HG03432 (cell line): ENCODE results near the gene RHOBTB1.
"Not testable (repeated sequence)": the region's sequence is repeated elsewhere in the genome, so short reads cannot be mapped to it uniquely, and the experiment has no call there.

Experiments used
- ATAC-seq: cut with Tn5 transposase; IDR thresholded peaks from one replicate; pipeline ENCODE4 v1.9.1; 2021; ENCODE audit warnings: mild to moderate bottlenecking, moderate library complexity; ENCODE audit not compliant: unreplicated experiment

Gene RHOBTB1

GRCh38 chr10:60910543-60910942 is 33.4 kb downstream of the RHOBTB1 start:
- peak; percentile 48 for ATAC-seq

DNA sequence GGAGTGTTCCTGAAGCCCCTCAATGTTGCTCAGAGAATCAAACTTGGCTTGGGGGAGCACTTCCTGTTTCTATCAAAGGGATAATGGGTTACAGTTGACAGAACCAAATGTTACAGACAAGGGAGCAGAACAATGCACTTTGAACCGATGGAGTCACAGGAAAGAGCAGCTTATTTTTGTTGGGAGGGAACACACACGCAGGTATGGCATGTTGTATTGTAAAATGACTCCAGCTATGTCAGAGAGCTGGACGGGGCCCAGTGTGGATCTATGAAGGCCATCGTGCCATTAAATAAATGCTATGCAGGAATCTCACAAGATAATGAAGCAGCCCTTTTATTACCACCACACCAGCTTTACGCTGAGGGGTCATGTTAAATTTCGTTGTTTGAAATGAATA is 35.1 kb downstream of the RHOBTB1 start:
- no peak for ATAC-seq

DNA sequence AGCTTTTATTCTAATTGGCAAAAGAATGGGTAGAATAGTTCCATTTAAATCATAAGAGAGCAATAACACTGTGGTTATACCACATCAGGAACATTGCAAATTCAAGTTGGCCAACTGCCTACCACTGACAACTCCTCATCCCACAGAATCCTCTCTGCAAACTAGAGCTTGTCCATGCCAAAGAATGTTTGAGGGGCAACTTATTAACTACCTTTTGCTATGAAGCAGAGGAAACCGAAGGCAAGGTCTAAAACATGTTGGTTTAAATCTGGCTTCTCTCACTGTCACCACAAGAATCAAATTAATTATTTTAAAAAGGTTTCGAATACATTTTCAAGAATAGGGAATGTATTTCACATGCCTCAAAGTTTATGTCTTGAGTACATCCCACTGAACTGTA is 36.0 kb downstream of the RHOBTB1 start:
- ATAC-seq, result no peak

DNA sequence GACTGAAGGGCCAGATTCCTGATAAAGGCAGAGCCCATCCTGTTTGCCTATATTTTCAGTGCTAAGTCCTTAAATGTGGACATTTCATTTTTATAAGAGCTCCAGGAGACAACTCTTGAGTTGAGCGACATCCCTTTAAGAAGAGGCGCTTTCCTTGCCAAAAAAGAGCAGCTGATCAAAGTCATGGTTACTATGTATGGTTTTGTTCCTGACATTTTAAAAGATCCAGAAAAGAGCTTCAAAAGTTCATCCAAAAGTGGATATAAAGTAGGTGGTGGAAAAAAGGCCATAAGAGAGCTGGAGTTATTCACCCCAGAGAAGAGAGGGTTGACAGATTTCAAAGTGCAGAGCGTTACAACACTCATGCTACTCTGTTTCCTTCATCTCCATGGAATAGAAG is 36.7 kb downstream of the RHOBTB1 start:
- no peak for ATAC-seq

DNA sequence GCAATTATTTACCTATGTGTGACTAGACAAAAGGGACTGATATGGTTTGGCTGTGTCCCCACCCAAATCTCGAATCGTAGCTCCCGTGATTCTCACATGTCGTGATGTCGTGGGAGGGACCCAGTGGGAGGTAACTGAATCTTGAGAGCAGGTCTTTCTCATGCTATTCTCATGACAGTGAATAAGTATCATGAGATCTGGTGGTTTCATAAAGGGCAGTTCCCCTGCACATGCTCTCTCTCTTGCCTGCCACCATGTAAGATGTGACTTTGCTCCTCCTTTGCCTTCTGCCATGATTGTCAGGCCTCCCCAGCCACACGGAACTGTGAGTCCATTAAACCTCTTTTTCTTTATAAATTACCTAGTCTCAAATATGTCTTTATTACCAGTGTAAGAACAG is 37.2 kb downstream of the RHOBTB1 start:
- not testable (repeated sequence) for ATAC-seq

DNA sequence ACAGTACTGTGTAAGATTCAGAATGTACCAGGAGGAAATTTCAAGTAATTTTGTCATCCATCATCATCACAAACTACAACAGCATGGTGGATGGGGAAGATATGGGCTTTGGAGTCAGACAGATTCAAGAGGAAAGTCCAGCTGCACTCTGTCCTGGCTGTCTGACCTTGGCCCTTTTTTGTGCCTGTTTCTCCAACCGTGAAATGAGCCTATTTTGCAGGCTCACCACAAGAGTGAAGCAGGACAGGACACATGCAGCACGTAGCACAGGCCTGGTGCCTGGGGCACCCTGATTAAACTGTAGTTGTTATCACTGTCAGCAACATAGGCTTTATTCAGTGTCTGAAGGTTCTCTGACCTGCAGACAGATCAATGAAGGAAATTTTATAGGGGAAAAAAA is 37.6 kb downstream of the RHOBTB1 start:
- ATAC-seq, result no peak

DNA sequence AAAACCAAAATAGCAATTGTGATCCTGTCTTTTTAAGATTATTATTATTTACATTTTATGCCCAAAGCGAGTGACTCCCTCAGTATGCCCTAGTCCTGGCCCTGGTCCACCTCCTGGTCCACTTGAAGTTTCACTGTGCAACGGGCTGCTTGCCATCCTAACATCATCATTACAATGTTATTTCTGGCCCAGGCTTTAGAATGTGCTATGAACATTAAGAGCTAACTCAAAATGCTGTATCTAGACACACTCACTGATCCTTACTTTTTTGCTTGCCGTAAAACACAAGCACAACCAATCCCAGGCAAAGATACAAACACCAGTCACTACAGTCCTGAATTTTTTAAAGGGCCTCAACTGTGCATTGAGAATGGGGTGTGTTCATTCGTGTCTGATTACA is 38.4 kb downstream of the RHOBTB1 start:
- no peak for ATAC-seq

- no peak for ATAC-seq
Observed at GRCh38 chr10:60903096-60903495, 40.9 kb downstream of the RHOBTB1 start.

GRCh38 chr10:60901561-60902235 is 42.3 kb downstream of the RHOBTB1 start:
- no peak for ATAC-seq

GRCh38 chr10:60899266-60899665 is 44.7 kb downstream of the RHOBTB1 start:
- ATAC-seq, result no peak

- no peak for ATAC-seq
Observed at GRCh38 chr10:60898321-60898720, 45.7 kb downstream of the RHOBTB1 start.

- ATAC-seq, result no peak
Observed at GRCh38 chr10:60896810-60897209, 47.2 kb downstream of the RHOBTB1 start.

GRCh38 chr10:60896033-60896432 is 48.0 kb downstream of the RHOBTB1 start:
- ATAC-seq, result no peak

- ATAC-seq, result no peak
Observed at GRCh38 chr10:60894786-60895185, 49.2 kb downstream of the RHOBTB1 start.

- ATAC-seq, result no peak
Observed at GRCh38 chr10:60893231-60893630, 50.8 kb downstream of the RHOBTB1 start.

GRCh38 chr10:60892571-60892970 is 51.4 kb downstream of the RHOBTB1 start:
- ATAC-seq, result no peak

DNA sequence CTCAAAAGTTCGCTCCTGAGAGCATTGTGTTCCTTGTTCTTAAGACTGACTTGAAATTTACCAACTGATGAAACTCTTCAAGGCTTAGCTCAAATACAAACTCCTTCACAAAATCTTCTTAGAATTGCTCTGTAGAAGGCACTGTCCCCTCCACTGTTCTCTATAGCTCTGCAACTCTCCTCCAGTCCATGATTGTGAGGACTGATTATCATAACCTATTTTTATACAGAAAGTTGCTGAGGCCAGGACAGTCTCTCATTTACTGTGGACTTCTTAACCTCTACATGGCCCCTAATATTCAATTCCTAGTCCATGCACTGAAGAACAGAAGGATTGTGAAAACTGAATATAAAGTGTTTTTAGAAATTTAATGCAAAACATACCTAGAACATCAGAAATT is 53.2 kb downstream of the RHOBTB1 start:
- ATAC-seq, result no peak

DNA sequence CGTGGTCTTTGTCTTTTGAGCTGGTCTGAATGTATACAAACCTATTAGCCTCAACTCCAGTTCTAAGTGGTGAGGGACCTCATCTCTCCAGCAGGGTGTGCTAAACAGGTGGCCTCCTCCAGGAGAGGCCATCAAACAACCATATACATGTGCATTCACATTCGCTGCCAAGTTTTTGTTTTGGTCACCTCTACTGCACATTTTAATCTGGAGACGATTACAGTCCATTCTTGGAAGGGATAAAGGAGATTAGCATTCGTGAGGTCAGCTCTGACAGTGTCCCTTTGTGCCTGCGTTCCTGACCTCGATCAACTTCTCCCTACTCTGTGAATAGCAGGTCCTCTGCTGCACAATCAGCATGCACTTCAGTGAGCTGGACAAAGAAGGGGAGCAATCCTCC is 60.8 kb downstream of the RHOBTB1 start:
- ATAC-seq, result peak; percentile 76

DNA sequence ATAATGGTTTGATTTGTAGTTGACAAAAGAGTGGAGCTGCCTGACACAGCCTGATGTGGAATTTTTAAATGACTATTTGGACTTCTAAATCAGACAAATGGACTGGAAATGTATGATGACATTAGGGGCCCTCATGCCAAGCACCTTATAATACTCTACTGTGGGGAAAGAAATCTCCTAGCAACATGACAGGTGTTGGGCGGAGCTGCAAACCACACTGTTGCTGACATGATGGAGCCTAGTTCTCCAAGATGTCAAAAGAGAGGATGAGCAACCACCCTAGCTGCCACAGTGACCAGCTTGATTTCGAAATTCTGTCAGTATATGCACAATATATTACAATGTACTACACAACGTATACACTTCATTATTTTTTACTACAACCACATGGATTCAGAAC is 65.8 kb downstream of the RHOBTB1 start:
- no peak for ATAC-seq

GRCh38 chr10:60877777-60878120 is 66.2 kb downstream of the RHOBTB1 start:
- ATAC-seq, result no peak

DNA sequence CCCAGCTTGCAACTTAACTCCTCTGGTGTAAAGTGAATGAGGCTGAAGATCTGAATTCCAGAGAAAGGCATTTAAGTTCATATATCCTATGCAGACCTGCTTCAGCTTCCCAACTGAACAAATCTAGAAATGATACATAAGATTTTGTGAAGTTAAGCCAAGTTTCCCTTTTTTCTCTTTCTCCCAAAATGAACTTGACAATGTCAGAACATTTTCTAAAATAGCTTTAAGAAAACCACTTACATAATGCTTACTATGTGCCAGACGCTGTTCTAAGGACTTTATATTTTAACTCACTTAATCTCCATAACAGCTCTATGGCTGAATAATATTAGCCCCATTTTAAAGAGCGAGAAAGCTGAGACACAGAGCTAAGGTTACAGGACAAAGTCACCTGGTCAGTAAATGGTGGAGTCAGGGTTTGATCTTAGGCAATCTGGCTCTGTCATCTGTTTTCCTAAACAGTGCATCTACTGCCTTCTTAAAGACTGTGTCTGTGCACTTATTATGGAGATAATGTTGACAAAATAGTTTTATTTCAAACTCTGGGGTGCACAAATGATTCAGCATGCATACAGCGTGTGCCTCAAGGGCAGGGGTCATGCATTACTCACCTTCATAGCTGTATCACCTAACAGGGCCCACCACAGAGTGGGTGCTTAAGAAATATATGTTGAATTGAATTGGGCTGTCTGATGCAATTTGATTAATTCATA is 66.8 kb downstream of the RHOBTB1 start:
- ATAC-seq, result no peak

- no peak for ATAC-seq
Observed at GRCh38 chr10:60873758-60874157, 70.2 kb downstream of the RHOBTB1 start.

DNA sequence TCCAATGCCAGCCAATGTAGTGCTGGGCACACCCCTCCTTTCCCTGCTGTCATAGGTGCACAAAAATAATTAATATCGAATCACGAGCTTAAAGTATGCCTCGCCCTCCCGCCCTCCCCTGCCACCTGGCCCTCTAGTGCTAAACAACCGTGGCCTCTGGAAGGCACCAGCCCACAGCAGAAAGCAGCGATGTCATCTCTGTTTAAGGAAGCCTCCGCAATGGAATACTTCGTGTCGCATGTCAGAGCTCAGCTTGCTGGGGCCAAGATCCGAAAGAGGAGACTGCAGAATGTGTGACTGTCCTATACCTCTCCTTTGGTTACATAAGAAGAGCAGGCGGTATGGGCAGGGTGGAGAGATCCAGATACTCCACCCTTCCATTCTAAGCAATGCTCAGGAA is 71.5 kb downstream of the RHOBTB1 start:
- ATAC-seq, result no peak
